Gastrocnemius medialis (tissue), 4 donors: ENCODE results near the gene WDFY3. TPM values are rescaled to one million over a fixed set of nuclear protein-coding genes. Genes with fewer than 3 reads are reported as not detected.

Source experiments
- ATAC-seq, 2 donors: fragments of 150-250 bp; one replicate each; pipeline ENCODE4 v1.9.1; 2016
- DNase-seq, 2 donors: peaks; one replicate each; pipeline ENCODE4 v3.0.0-alpha.2; 2019
- H3K27ac ChIP-seq, 4 donors: fragments of 200-600 bp; sonication (generic); 1 replicate in 1 of 4; 2 replicates in 3 of 4; pipeline ENCODE4 v1.5.1; 2016 to 2018; ENCODE audit warnings: mild to moderate bottlenecking in 2 of 4, moderate library complexity in 1 of 4
- H3K27me3 ChIP-seq, 3 donors: fragments of 200-600 bp; sonication (generic) in 2 of 3; 1 replicate in 1 of 3; 2 replicates in 2 of 3; pipeline versions ENCODE4 v1.5.1 to v1.6.0; 2016 to 2019; ENCODE audit warnings: mild to moderate bottlenecking in 1 of 3, moderate library complexity in 1 of 3
- H3K36me3 ChIP-seq, 2 donors: fragments of 200-600 bp; sonication (generic) in 1 of 2; one replicate each; pipeline ENCODE4 v1.5.1; 2017 to 2018
- H3K4me1 ChIP-seq, 2 donors: fragments of 200-600 bp; sonication (generic) in 1 of 2; one replicate each; pipeline ENCODE4 v1.5.1; 2016 to 2017; ENCODE audit warnings: mild to moderate bottlenecking in 2 of 2
- H3K4me3 ChIP-seq, 4 donors: fragments of 200-600 bp; sonication (generic) in 3 of 4; 1 replicate in 1 of 4; 2 replicates in 3 of 4; pipeline ENCODE4 v1.5.1; 2016 to 2019; ENCODE audit warnings: mild to moderate bottlenecking in 2 of 4
- H3K9me3 ChIP-seq, 3 donors: fragments of 200-600 bp; sonication (generic) in 2 of 3; 1 replicate in 1 of 3; 2 replicates in 2 of 3; pipeline ENCODE4 v1.5.1; 2016 to 2019
- POLR2A ChIP-seq, 2 donors: fragments of 450-650 bp; IDR thresholded peaks; one replicate each; pipeline ENCODE4 v1.6.1; 2017; ENCODE audit warnings: antibody characterized with exemption in 2 of 2, mild to moderate bottlenecking in 2 of 2, moderate library complexity in 2 of 2
- in situ Hi-C, 4 donors: fragments of 200-750 bp; cut with MboI; loops; one replicate each; pipeline versions ENCODE4 v1.15.0 to v1.8.0; 2017; ENCODE audit warnings: low sequenced_read_pairs in 4 of 4
- intact Hi-C: fragments of 100-400 bp; cut with DNase I; formaldehyde crosslinking; loops from one replicate; pipeline ENCODE4 v1.15.1; 2023; ENCODE audit warnings: low total_unique reads
- total RNA-seq, 4 donors: library from RNA; depleted of rRNA; stranded (reverse); fragments of >200 nt; gene quantifications; one replicate each; pipeline versions ENCODE4 v1.1.0 to v1.2.3, GENCODE V29; 2016
- TF ChIP-seq, protein P1 (sequence below), 5 experiments: fragments of 450-650 bp in 3 of 5; fragments of 200-600 bp in 2 of 5; sonication (generic) in 2 of 5; IDR thresholded peaks in 4 of 5; conservative IDR thresholded peaks in 1 of 5; 1 replicate in 4 of 5; 2 replicates in 1 of 5; pipeline ENCODE4 v1.5.1; 2016 to 2019; ENCODE audit warnings: antibody characterized with exemption in 5 of 5, mild to moderate bottlenecking in 3 of 5, moderate library complexity in 3 of 5

Gene WDFY3
- total RNA-seq, 4 donors from 2014 or later = 28.3 to 65.9 (median 36.4) TPM

DNA sequence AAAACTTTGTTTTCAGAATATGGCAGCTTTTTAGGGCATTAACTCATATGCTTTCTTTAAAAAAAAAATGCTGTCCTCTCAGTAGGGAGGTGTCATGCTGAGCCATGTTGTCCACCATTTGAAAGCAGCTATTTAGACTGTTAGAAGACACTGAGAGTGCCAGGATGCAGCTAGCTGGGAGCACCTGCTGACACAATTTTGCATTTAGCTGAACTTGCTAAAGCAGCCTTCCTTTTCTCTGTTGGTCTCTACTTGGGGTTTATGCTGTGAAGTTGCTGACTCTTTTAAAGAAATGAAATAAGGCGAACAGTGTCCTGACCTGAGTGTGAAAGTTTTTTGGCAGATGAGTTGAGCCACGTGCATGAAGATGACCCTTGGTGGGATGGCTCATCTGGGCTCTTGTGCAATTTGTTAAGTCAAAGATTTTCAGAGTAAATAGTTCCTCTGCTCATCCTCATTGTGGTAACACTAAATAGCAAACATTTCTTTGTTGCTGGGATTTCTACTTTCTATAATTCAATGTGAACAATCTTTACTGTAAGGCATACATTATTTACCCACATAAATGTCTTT lies 319.1 kb downstream of the WDFY3 start:
- Histone ChIP-seq H3K4me1 (no peaks in the 10 kb centered on the region), H3K27ac (no peak overlapping the region), H3K4me3 (no peak overlapping the region), H3K9me3 (no peaks in the 10 kb centered on the region), H3K27me3 (no peaks in the 10 kb centered on the region), H3K36me3 (no peaks in the 10 kb centered on the region)
- DNase-seq (no peak), ATAC-seq (peak in 1 of 2 donors; percentile 42)
- in situ Hi-C loops = no loop called here
- intact Hi-C loops = no loop called here
- no peak for TF ChIP-seq POLR2A (IDR thresholded peaks at IDR 0.05)
- TF ChIP-seq, protein P1, sequence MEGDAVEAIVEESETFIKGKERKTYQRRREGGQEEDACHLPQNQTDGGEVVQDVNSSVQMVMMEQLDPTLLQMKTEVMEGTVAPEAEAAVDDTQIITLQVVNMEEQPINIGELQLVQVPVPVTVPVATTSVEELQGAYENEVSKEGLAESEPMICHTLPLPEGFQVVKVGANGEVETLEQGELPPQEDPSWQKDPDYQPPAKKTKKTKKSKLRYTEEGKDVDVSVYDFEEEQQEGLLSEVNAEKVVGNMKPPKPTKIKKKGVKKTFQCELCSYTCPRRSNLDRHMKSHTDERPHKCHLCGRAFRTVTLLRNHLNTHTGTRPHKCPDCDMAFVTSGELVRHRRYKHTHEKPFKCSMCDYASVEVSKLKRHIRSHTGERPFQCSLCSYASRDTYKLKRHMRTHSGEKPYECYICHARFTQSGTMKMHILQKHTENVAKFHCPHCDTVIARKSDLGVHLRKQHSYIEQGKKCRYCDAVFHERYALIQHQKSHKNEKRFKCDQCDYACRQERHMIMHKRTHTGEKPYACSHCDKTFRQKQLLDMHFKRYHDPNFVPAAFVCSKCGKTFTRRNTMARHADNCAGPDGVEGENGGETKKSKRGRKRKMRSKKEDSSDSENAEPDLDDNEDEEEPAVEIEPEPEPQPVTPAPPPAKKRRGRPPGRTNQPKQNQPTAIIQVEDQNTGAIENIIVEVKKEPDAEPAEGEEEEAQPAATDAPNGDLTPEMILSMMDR (IDR thresholded peaks at IDR 0.05 in 4 of 5, conservative IDR thresholded peaks at IDR 0.05 in 1 of 5) = no peak

DNA sequence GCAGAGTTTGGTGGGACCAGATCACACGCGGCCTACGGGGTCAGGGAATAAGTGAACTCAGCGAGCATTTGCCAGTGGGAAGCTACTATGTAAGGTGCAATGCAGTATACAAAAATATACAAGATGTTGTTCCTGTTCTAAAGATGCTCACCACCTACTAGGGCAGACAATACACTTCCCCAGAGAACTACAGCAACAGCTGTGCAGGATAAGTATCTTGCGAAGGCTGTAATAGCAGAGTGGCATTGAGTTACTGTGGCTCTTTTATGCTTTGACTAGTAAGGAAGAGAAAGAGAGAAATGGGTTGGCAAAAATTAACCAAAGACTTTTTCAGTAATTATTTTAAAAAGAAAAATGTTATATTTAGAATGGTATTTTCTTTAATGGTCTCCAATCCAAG lies 322.4 kb downstream of the WDFY3 start:
- TF ChIP-seq, protein P1 (IDR thresholded peaks at IDR 0.05 in 4 of 5, conservative IDR thresholded peaks at IDR 0.05 in 1 of 5) = no peak
- TF ChIP-seq POLR2A (IDR thresholded peaks at IDR 0.05) = no peak
- ATAC-seq = no peak
- intact Hi-C loops (no loop called here), in situ Hi-C loops (no loop called here)
- Histone ChIP-seq H3K4me3 (no peak overlapping the region), H3K27me3 (no peaks in the 10 kb centered on the region), H3K9me3 (no peaks in the 10 kb centered on the region), H3K36me3 (no peaks in the 10 kb centered on the region), H3K27ac (no peak overlapping the region), H3K4me1 (no peaks in the 10 kb centered on the region)
- no peak for DNase-seq

DNA sequence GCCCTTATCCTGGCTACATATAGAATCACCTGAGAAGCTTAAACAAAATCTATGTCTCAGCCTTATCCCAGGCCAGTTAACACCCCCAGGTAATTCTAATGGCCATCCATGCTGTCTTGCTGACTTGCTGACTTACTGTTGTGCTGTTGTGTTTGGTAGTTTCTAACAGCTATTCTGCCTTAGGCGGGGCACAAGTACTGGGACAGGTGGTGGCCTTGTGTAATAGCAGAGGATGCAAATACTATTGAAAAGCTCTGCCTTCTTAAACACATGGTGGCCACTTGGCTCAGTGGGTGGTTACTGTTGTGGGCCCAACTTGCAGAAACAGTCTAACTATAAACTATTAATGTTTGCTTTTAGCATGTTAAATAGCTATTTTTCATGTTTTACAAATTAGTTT lies 327.3 kb downstream of the WDFY3 start:
- intact Hi-C loops = no loop called here
- no peak for DNase-seq
- Histone ChIP-seq H3K36me3 (no peaks in the 10 kb centered on the region), H3K4me3 (no peak overlapping the region), H3K27me3 (no peaks in the 10 kb centered on the region), H3K27ac (no peak overlapping the region), H3K9me3 (no peaks in the 10 kb centered on the region), H3K4me1 (no peaks in the 10 kb centered on the region)
- no peak for ATAC-seq
- in situ Hi-C loops = no loop called here
- TF ChIP-seq POLR2A (IDR thresholded peaks at IDR 0.05) = no peak
- TF ChIP-seq, protein P1 (IDR thresholded peaks at IDR 0.05 in 4 of 5, conservative IDR thresholded peaks at IDR 0.05 in 1 of 5) = no peak

DNA sequence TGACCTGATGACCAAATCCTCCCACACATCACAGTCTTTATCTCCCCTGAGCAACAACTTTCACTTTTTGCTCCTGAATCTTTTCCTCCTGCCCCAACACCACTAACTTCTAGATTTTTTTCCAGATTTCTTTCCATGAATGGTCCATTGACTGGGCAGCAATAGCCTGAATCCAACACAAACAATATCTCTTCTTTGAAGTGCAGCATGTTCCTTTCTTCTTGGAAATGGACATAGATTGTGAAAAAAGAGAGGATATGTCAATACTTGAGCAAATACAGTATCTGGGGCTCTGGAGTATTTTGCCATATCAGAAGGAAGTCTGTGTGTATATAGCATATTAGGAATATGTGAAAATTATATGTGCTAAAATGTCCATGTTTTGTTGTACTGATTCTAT lies 328.4 kb downstream of the WDFY3 start:
- in situ Hi-C loops = no loop called here
- no peaks in the 10 kb centered on the region for H3K36me3 ChIP-seq
- intact Hi-C loops = no loop called here
- ATAC-seq (no peak), DNase-seq (no peak)
- H3K4me1 ChIP-seq = no peaks in the 10 kb centered on the region
- H3K4me3 ChIP-seq = no peak overlapping the region
- H3K27ac ChIP-seq = no peak overlapping the region
- TF ChIP-seq POLR2A (IDR thresholded peaks at IDR 0.05) = no peak
- TF ChIP-seq, protein P1 (IDR thresholded peaks at IDR 0.05 in 4 of 5, conservative IDR thresholded peaks at IDR 0.05 in 1 of 5) = no peak
- H3K27me3 ChIP-seq = no peaks in the 10 kb centered on the region
- no peaks in the 10 kb centered on the region for H3K9me3 ChIP-seq

DNA sequence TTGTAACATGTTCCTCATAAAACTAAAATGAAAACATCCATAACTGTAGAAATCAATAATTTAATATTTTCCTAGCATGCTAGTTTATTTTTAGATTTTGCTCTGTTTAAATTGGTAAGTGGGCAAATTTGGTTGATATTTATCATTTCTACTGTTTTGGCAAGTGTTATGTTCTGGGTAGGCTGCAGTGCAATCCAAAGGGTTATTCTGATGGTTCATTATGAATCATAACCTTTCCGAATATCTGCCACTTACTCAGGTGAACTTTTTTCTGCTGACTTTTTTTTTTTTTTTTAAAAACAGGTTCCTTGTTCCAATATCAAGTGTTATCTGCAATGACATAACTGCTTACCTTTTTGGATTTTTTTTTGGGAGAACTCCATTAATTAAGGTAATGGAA lies 331.5 kb downstream of the WDFY3 start:
- H3K4me3 ChIP-seq = no peak overlapping the region
- H3K27me3 ChIP-seq = no peaks in the 10 kb centered on the region
- intact Hi-C loops = no loop called here
- H3K36me3 ChIP-seq = no peaks in the 10 kb centered on the region
- H3K27ac ChIP-seq = no peak overlapping the region
- TF ChIP-seq, protein P1 (IDR thresholded peaks at IDR 0.05 in 4 of 5, conservative IDR thresholded peaks at IDR 0.05 in 1 of 5) = no peak
- no peak for TF ChIP-seq POLR2A (IDR thresholded peaks at IDR 0.05)
- DNase-seq (no peak), ATAC-seq (no peak)
- in situ Hi-C loops = no loop called here
- no peaks in the 10 kb centered on the region for H3K9me3 ChIP-seq
- no peaks in the 10 kb centered on the region for H3K4me1 ChIP-seq
